Suppressor macrophage (primary cell): ENCODE results near the gene LCE4A.

Experiments used
- DNase-seq, 4 experiments: peaks; one replicate each; pipeline ENCODE4 v3.0.0-alpha.2; 2020 to 2022

The LCE4A gene

DNA sequence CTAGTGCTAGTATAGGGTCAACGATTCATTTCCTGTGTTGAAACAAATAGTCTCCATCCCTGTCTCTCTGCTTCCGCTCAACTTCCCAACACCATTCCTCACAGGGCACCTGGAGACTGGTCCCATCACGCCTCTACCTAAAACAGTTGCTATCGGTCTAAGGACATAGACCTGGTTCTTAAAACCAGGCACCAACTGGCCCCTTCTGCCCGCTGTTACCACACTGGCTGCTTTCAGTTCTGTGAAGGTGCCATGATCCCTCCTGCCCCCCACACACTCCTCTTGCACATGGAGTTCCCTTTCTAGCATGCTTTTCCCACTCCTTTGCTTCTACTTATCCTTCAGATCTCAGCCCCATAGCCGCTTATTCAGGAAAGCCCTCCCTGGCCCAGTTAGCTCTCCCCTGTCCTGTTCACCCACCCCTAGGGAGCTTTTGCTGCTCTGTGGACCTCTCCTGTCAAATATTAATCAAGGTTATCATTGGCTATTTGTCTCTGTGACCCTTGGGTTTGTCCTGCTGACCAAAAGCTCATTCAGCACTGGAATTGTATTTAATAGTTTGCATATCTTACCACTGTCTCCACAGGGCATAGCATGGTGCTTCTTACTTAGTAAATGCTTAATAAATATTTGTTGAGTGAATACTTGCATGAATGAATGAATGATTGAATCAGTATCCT, 37.9 kb downstream of the LCE4A start:
- DNase-seq, result no peak

DNA sequence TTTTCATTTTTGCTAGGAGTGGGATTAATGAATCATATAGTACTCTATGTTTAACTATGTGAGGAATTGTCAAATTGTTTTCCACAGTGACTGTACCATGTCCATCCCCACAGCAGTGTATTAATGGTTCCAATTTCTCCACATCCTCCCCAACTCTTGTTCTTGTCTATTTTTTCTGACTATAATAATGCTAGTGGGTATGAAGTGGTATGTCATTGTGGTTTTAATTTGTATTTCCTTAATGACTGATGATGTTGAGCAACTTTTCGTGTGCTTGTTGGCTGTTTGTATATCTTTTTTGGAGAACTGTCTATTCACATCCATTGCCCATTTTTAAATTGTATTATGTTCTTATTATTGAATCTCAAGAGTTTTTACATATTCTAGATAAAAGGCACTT, 39.9 kb downstream of the LCE4A start:
- no peak for DNase-seq

DNA sequence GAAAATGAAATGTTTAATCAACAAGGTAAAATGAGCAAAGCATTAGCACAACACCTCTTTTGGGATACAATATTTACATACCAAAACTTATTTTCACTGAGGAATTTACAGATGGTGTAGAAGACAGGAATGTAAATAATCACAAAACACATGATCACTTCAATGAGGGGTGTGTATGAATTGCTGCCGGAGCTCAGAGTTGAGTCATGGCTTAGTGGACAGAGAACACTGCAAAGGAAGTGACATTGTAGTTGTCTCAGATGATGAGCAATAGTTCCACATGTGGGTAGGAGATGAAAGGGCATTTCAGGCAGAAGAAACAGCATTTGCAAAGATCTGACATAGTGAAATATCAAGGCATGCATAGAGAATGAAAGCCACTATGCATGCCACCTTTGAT, 44.3 kb downstream of the LCE4A start:
- peak in 3 of 4 experiments; percentile 5 to 49 (median 9) for DNase-seq

DNA sequence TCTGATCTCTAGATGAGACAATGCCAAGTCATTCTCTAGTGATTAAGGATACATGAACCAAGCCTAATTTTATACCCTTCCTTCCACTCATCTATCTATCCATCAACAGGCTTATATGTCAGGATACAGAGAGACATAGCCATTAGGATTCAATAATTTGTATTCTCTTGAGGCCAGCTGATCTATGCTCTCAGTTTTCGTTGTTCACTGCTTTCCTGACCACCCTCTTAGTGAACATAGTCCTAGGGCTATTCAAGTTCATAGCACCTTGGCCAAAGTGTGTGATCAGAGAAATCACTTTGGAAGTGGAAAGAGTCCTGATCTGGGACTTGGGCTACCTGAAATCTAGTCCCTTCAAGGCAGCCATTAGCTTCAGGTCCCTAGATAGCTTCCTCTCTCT, 45.6 kb downstream of the LCE4A start:
- no peak for DNase-seq

DNA sequence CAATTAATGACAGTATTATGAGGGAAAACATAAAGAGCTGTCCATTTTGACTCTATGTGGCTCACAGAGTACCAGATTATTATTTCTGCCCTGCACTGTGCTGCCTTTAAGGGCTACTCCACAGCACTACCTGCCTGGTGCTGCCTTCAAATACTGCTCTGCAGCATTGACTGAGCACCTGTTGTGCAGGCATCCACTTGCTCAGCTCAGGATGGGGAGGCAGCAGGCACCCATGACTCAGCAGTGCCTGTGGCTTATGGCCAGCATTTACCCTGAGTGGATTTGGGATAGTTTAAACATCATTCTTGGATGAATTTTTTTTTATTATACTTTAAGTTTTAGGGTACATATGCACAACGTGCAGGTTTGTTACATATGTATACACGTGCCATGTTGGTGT, 48.9 kb downstream of the LCE4A start:
- DNase-seq, result no peak

DNA sequence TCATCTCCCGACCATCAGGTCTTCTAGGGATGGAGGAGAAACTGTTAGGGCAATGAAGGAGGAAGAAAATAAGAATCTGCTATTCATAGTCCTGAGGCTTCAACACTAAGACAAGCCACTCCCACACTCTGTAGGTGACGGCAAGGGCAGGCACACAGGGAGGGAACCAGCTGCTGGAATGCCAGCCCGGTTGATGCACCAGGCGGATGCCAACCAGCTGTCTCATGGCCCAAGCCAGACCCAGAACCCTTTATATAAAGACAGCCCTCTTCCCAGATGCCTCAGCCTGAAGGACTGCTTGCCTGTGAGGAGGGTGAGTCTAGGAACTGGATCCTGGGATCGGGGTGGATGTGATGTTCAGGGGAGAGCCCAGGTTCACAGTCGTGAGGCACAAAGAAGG, 49.8 kb downstream of the LCE4A start, which contains the start of gene KPRP:
Gene KPRP (plus strand): TSS at position 279 of the 400 bp plus-strand sequence. CDS start 1,564 bp downstream, outside the sequence.
- DNase-seq, result no peak

DNA sequence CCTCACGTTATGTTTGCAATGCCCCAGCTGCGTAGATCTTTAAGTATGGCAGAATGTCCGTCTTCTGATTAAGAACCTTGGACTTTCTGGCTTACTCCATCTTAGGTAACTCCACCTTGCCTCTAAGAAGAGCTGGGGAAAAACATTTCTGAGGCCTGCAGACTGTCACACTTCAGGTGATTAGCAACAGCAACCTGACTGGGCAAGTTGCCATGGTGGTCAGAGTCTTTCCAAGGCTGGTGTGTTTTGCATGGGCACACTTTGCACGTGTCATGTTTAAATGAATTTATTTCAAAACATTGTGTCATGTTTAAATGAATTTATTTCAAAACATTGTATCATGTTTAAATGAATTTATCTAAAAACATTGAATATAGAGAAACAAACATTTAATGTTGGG, 50.7 kb downstream of the LCE4A start:
- no peak for DNase-seq
